ENCODE measurements around the gene SPRR3. TPM values are rescaled to one million over a fixed set of nuclear protein-coding genes. Genes with fewer than 3 reads are reported as not detected.
"Not testable (repeated sequence)": the region's sequence is repeated elsewhere in the genome, so short reads cannot be mapped to it uniquely, and the experiment has no call there.

The SPRR3 gene
- total RNA-seq, 2 donors from 2014 or later = not detected

DNA sequence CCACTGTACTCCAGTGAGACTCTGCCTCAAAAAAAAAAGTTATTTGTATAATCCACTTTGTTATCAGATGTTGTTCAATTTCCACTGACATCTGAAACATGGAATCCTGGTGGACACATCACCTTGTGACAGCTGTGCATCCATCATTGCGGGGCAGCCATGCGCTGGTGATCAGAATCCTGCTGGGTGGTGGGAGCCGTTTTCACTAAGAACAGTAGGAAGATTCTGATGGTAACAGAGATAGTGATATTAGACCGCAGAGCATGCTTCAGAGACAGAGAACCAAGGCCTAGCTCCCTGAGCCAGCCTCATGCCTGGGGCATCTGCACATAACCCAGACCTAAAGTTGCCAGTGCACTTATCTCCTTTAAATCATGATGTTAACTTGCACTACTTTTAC lies 3.1 kb upstream of the SPRR3 start:
- no peaks in the 10 kb centered on the region for H3K9me3 Mint-ChIP-seq
- H3K4me3 Mint-ChIP-seq = no peak overlapping the region
- DNase-seq (ENCODE audit: low spot score) (no peak), ATAC-seq (no peak)
- peaks cover 16 to 49% of the 10 kb centered on the region in 2 donors for H3K27me3 Mint-ChIP-seq
- no peaks in the 10 kb centered on the region for H3K4me1 Mint-ChIP-seq (ENCODE audit: low read depth in 2 of 2)
- H3K36me3 Mint-ChIP-seq = no peaks in the 10 kb centered on the region
- H3K27ac Mint-ChIP-seq = no peak overlapping the region

DNA sequence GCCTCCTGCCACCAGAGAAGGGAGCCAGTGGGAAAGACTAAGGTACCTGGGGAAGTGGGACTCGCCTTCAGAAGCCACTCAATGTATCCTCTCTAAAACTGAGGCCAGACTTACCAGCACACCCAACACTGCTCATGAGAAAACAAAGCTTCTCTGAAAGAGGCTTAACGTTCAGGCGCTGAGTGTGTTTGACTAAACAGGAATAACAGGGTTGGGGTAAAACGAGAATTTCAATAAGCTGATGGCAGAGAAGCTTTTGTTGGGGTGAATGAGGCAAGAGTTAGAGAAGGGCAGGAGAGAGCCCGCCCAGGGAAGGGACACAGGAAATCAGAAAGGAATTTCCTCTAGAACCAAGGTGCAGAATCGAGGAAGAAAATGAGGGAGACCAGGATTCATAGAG lies 1.7 kb upstream of the SPRR3 start:
- Mint-ChIP-seq H3K9me3 (no peaks in the 10 kb centered on the region), H3K36me3 (no peaks in the 10 kb centered on the region), H3K4me1 (ENCODE audit: low read depth in 2 of 2) (no peaks in the 10 kb centered on the region), H3K4me3 (no peak overlapping the region), H3K27ac (no peak overlapping the region), H3K27me3 (peaks cover 24 to 36% of the 10 kb centered on the region in 2 donors)
- DNase-seq (ENCODE audit: low spot score) = no peak
- no peak for ATAC-seq

DNA sequence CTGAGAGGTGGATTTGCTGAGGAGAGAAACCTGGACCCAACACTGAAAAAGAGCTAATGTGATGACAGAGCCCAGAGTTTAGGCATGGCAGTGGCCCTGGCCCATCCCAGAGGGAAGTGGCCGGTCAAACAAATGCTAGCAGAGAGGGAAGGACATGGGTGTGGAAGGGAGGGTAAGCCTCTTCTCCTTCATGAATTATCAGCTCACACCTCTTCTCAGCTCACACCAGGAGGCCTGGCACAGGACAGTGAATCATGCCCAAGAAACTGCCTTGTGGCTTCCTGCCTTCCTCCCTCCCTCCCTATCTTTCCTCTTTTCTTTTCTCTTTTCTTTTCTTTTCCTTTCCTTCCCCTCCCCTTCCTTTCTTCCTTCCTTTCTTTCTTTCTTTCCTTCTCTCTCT lies 1.3 kb upstream of the SPRR3 start:
- Mint-ChIP-seq H3K27ac (no peak overlapping the region), H3K4me3 (no peak overlapping the region), H3K27me3 (peaks cover 24 to 32% of the 10 kb centered on the region in 2 donors), H3K36me3 (no peaks in the 10 kb centered on the region), H3K4me1 (ENCODE audit: low read depth in 2 of 2) (no peaks in the 10 kb centered on the region), H3K9me3 (no peaks in the 10 kb centered on the region)
- no peak for ATAC-seq
- no peak for DNase-seq (ENCODE audit: low spot score)

DNA sequence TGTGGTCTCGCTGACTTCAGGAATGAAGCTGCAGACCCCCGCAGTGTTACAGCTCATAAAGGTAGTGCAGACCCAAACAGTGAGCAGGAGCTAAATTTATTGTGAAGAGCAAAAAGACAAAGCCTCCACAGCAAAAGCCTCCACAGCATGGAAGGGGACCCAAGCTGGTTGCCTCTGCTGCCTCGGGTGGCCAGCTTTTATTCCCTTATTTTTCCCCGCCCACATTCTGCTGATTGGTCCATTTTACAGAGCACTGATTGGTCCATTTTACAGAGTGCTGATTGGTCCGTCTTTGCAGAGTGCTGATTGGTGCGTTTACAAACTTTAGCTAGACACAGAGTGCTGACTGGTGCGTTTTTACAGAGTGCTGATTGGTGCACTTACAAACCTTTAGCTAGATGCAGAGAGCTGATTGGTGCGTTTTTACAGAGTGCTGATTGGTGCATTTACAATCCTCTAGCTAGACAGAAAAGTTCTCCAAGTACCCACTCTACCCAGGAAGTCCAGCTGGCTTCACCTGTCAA lies 9.7 kb downstream of the SPRR3 start:
- H3K27ac Mint-ChIP-seq; ATAC-seq; H3K36me3 Mint-ChIP-seq; H3K9me3 Mint-ChIP-seq; DNase-seq (ENCODE audit: low spot score); H3K4me1 Mint-ChIP-seq (ENCODE audit: low read depth in 2 of 2); H3K4me3 Mint-ChIP-seq: not testable (repeated sequence)
- peaks cover 11 to 33% of the 10 kb centered on the region in 2 donors for H3K27me3 Mint-ChIP-seq

DNA sequence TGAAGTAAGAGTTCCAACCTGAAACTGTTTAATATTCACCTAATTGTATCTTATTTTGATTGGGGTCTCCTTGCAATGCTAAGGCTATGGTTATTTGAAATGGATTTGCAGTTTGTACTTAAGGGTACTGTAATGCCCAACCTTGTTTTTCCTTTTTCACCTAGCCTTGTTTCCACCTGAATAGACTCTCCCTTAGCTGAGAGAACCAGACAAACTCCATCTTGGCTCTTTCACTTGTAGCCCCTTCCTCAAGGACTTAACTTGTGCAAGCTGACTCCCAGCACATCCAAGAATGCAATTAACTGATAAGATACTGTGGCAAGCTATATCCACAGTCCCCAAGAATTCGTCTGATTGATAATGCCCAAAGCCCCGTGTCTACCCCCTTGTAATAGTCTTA lies 20.3 kb downstream of the SPRR3 start:
- not testable (repeated sequence) for ATAC-seq; DNase-seq (ENCODE audit: low spot score); H3K4me3 Mint-ChIP-seq; H3K27ac Mint-ChIP-seq; H3K4me1 Mint-ChIP-seq (ENCODE audit: low read depth in 2 of 2); H3K9me3 Mint-ChIP-seq; H3K36me3 Mint-ChIP-seq
- peaks cover 27 to 50% of the 10 kb centered on the region in 2 donors for H3K27me3 Mint-ChIP-seq

DNA sequence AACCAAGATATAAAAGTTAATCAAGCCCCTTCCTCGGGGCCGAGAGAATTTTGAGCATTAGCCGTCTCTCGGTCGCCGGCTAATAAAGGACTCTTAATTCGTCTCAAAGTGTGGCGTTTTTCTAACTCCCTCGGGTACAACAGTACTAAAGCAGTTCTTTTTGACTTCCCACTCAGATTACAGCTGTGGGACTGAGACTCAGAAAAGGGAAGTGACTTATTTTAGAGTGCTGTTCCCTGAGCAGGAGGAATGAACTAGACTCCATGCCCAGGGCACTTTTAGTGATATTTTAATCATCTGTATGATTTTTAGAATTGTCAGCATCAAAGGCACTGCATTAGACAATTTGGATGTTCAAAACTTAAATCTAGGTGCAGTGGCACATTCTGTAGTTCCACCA lies 20.8 kb downstream of the SPRR3 start:
- H3K27ac Mint-ChIP-seq = not testable (repeated sequence)

DNA sequence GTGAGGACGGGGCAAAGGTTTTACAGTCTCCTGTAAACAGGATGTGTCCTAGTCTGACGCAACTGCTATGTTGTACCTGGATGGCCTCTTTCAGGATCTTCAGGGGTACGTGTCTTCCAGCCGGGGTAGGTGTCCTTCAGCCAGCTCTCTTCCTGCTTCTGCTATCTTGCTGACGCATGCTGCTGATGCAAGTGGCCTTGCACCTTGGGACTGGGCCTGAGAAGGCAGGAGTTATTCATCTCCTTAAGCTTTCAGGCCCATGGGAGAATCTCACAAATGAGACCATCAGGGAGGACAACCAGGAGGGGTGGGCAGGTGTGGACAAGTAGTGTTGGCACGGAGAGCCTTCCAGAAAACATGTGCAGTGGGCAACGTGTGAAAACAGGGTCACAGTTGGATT lies 21.6 kb downstream of the SPRR3 start:
- no peaks in the 10 kb centered on the region for H3K9me3 Mint-ChIP-seq
- H3K27ac Mint-ChIP-seq = no peak overlapping the region
- ATAC-seq = no peak
- peaks cover 27 to 51% of the 10 kb centered on the region in 2 donors for H3K27me3 Mint-ChIP-seq
- no peaks in the 10 kb centered on the region for H3K36me3 Mint-ChIP-seq
- no peak for DNase-seq (ENCODE audit: low spot score)
- H3K4me3 Mint-ChIP-seq = no peak overlapping the region
- no peaks in the 10 kb centered on the region for H3K4me1 Mint-ChIP-seq (ENCODE audit: low read depth in 2 of 2)

More for the DNA sequence above, 20.8 kb downstream of the SPRR3 start:
- H3K9me3 Mint-ChIP-seq; H3K4me1 Mint-ChIP-seq (ENCODE audit: low read depth in 2 of 2); H3K4me3 Mint-ChIP-seq; DNase-seq (ENCODE audit: low spot score); H3K36me3 Mint-ChIP-seq; ATAC-seq: not testable (repeated sequence)
- H3K27me3 Mint-ChIP-seq = peaks cover 27 to 48% of the 10 kb centered on the region in 2 donors

DNA sequence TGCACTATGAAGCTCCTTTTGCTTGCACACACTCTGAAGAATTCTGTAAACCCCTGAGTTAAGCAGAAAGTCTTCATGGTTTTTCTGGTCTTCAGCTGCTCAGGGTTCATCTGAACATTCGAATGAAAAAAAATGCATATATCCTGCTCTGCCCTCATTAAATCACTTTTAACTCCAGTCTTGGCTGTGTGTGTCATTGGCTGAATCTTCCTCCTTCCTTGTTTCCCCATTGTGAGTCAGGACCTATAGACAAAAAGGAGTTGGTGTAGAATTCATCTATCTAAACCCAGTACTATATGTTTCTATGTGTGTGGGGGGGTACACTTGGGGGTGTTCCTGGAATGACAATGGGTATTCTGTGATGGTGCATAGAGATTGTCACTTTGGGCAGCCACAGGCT lies 22.9 kb downstream of the SPRR3 start:
- no peaks in the 10 kb centered on the region for H3K36me3 Mint-ChIP-seq
- no peak overlapping the region for H3K4me3 Mint-ChIP-seq
- DNase-seq (ENCODE audit: low spot score) = no peak
- H3K4me1 Mint-ChIP-seq (ENCODE audit: low read depth in 2 of 2) = no peaks in the 10 kb centered on the region
- H3K27me3 Mint-ChIP-seq = peaks cover 28 to 58% of the 10 kb centered on the region in 2 donors
- no peak overlapping the region for H3K27ac Mint-ChIP-seq
- no peaks in the 10 kb centered on the region for H3K9me3 Mint-ChIP-seq
- ATAC-seq = no peak

DNA sequence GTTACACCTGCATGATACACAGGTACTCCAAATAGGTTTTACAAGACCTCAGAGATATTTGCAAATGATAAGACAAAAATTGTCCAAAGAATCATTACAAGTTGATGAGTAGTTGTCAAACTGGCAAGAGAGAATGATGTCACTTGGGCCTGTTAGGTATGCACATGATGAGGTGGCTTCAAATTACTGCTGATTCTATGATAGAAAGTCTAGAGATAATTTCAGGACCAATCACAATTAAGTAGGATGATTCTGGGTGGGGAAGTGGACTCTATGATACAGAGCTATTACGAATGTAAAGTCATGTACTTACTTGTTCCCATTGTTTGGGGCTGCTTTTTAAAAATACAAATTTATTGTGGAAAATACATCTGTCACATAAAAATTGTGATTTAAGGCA lies 24.2 kb downstream of the SPRR3 start:
- Mint-ChIP-seq H3K4me1 (ENCODE audit: low read depth in 2 of 2) (no peaks in the 10 kb centered on the region), H3K36me3 (no peaks in the 10 kb centered on the region), H3K27ac (no peak overlapping the region), H3K27me3 (peaks cover 23 to 49% of the 10 kb centered on the region in 2 donors), H3K4me3 (no peak overlapping the region), H3K9me3 (no peaks in the 10 kb centered on the region)
- ATAC-seq (no peak), DNase-seq (ENCODE audit: low spot score) (no peak)

DNA sequence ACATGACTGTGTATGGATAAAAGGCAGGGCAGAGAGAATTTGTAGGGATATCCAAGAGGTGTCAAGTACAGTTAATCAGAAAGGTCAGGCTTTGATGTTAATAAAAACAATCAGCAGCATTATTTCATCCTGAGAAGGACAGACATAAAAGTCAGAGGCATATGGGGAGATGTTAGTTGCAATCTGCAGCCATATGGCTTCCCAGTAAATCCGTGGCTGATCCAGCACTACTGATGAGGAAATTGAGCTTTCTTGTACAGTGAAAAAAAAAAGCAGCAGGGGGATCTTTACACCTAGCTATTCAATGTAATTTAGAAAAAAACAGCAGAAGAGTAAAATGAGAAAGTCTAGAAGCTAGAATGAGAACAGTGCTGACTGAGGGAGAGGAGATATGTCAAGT lies 27.2 kb downstream of the SPRR3 start:
- Mint-ChIP-seq H3K4me3 (no peak overlapping the region), H3K27ac (no peak overlapping the region), H3K4me1 (ENCODE audit: low read depth in 2 of 2) (no peaks in the 10 kb centered on the region), H3K9me3 (no peaks in the 10 kb centered on the region), H3K27me3 (peaks cover 15 to 32% of the 10 kb centered on the region in 2 donors), H3K36me3 (no peaks in the 10 kb centered on the region)
- DNase-seq (ENCODE audit: low spot score) (no peak), ATAC-seq (no peak)

DNA sequence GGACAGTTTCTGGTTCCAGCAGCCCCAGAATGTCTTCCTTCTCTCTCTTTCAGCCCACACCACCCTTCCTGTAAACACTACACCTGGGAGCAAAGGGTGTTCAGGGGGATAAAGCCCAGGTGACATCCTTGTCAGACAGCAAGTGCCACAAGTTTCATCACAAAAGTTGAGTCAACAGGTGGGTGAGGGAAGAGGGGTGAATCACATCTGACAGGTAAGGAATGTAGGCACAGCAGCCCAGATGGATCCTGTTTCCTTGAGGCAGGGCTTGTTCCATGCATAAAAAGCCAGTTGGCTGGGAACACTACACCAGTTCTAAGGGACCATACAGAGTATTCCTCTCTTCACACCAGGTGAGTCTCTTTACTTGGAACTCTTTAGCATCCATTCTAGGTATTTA lies 29.3 kb downstream of the SPRR3 start, which contains the start of gene SPRR1B:
SPRR1B (plus strand) TSS at position 309 of the 400 bp plus-strand sequence. CDS start 1,143 bp downstream, outside the sequence.
- H3K4me3 Mint-ChIP-seq = no peak within 1 kb of the TSS
- peaks cover 17 to 32% of the 10 kb centered on the region in 2 donors for H3K27me3 Mint-ChIP-seq
- H3K27ac Mint-ChIP-seq = no peak within 1 kb of the TSS
- no peaks in the 10 kb centered on the region for H3K9me3 Mint-ChIP-seq
- no peaks in the 10 kb centered on the region for H3K36me3 Mint-ChIP-seq
- DNase-seq (ENCODE audit: low spot score) = no peak
- ATAC-seq = no peak
- H3K4me1 Mint-ChIP-seq (ENCODE audit: low read depth in 2 of 2) = no peaks in the 10 kb centered on the region

DNA sequence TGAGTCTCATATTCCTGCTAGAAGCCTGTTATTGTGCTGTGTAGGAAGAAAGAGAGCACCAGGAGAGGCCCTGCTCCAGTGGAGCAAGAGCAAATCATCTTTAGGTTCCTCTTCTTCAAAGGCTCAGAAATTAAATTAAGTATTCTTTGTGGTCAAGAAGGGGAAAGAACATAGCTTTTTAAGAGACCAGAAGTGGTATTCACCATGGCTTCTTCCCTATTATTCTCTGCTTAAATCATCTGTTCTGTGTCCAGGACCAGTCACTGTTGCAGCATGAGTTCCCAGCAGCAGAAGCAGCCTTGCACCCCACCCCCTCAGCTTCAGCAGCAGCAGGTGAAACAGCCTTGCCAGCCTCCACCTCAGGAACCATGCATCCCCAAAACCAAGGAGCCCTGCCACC lies 30.5 kb downstream of the SPRR3 start:
- H3K4me1 Mint-ChIP-seq (ENCODE audit: low read depth in 2 of 2) = no peaks in the 10 kb centered on the region
- ATAC-seq (no peak), DNase-seq (ENCODE audit: low spot score) (no peak)
- peaks cover 20 to 40% of the 10 kb centered on the region in 2 donors for H3K27me3 Mint-ChIP-seq
- H3K9me3 Mint-ChIP-seq = no peaks in the 10 kb centered on the region
- no peak overlapping the region for H3K4me3 Mint-ChIP-seq
- H3K27ac Mint-ChIP-seq = no peak overlapping the region
- no peaks in the 10 kb centered on the region for H3K36me3 Mint-ChIP-seq

DNA sequence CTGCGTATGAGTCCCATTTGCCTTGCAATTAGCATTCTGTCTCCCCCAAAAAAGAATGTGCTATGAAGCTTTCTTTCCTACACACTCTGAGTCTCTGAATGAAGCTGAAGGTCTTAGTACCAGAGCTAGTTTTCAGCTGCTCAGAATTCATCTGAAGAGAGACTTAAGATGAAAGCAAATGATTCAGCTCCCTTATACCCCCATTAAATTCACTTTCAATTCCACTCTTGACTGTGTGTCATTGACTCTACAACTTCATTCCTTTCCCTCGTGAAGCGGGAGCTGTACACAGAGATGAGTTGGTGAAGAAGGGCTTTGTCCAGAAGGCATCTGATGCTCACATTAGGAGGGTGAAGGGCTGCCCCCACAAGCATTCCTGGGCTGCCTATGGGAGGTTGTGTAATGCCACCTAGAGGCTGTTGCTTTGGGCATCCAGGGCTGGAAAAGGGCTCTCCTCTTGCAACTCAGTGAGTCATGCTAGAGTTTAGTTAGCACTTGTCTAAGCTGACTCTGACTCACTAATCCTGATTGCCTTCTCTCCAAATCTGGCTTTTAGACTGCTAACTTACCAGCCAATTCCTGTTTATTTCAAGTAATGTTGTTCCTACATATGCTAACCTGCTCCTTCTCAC lies 31.2 kb downstream of the SPRR3 start:
- Mint-ChIP-seq H3K9me3 (no peaks in the 10 kb centered on the region), H3K36me3 (no peaks in the 10 kb centered on the region), H3K27me3 (peaks cover 20 to 47% of the 10 kb centered on the region in 2 donors), H3K4me3 (no peak overlapping the region), H3K27ac (no peak overlapping the region), H3K4me1 (ENCODE audit: low read depth in 2 of 2) (no peaks in the 10 kb centered on the region)
- DNase-seq (ENCODE audit: low spot score) = no peak
- no peak for ATAC-seq

DNA sequence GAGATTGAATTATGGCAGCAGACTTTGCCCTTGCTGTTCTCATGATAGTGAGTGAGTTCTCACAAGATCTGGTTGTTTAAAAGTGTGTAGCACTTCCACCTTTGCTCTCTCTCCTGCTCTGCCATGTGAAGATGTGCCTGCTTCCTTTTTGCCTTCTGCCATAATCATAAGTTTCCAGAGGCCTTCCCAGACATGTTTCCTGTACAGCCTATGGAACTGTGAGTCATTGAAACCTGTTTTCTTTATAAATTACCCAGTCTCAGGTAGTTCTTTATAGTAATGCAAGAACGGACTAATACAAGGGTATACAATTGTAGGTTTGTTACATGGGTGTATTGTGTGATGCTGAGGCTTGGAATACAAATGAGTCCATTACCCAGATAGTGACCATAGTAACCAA lies 33.7 kb downstream of the SPRR3 start:
- H3K36me3 Mint-ChIP-seq = no peaks in the 10 kb centered on the region
- H3K27me3 Mint-ChIP-seq = peaks cover 21 to 51% of the 10 kb centered on the region in 2 donors
- no peak overlapping the region for H3K27ac Mint-ChIP-seq
- H3K4me1 Mint-ChIP-seq (ENCODE audit: low read depth in 2 of 2) = no peaks in the 10 kb centered on the region
- no peaks in the 10 kb centered on the region for H3K9me3 Mint-ChIP-seq
- DNase-seq (ENCODE audit: low spot score) (no peak), ATAC-seq (no peak)
- no peak overlapping the region for H3K4me3 Mint-ChIP-seq

Measured in natural killer cell treated with Interleukin-12 subunit alpha and Interleukin-12 subunit beta and Interleukin-15 and Interleukin-18, amount 100 ng/mL, for 72 hours (primary cell).